Dermis blood vessel endothelial cell (primary cell): Measurements from ENCODE around the gene CHST3. TPM values are rescaled to one million over a fixed set of nuclear protein-coding genes. Genes with fewer than 3 reads are reported as not detected.

Experiments
- DNase-seq: peaks from one replicate; pipeline ENCODE4 v3.0.0; 2010
- total RNA-seq: library from RNA; depleted of rRNA; stranded (reverse); fragments of >200 nt; gene quantifications from 2 replicates; pipeline ENCODE4 v1.2.3, GENCODE V29; 2014

CHST3 gene
- total RNA-seq, 1 donor from 2014 or later, result 7.0 TPM

GRCh38 chr10:72061491-72061890 is 97.3 kb downstream of the CHST3 start:
- DNase-seq, result no peak

DNA sequence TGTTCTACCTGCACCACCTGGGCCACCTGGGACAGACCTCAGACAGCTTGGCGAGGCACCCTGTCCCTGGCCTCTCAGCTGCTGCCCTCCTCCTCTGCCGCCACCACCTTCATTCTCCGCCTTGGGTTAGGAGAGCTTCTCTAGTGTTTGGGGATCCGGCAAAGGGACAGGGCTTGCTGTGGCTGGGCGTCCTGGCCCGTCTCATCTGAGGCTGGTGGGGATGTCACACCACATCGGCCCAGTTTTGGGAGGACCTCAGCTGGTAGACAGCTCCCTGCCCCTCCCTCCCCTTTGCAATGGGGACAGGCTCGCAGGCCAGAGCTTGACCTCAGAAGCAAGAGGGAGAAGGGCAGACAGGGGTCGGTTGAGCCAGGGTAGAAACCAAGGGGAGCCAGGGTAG is 97.7 kb downstream of the CHST3 start:
- no peak for DNase-seq

DNA sequence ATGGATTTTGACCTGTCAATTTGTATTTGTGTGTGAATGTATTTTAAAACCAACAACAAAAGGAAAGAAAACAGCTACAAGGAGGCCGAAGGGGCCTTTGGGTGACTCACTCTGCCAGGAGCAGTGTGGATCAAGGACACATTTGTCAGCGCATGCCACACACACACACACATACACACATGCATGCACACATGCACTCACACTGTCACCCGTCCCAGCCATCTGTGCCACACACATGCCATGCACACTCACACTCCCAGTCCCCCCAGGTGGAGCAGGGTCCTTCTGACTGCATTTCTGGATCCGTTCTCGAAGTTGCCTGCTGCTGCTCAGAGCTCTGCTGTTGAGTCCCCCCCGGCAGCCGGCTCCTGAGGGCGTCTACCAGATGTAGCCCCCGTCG is 98.2 kb downstream of the CHST3 start:
- no peak for DNase-seq

Other genes starting within 250 kb of the CHST3 start
- gene C10orf105, start 244.6 kb upstream of the CHST3 start, total RNA-seq, result under 0.01 and 0.05 TPM in 2 replicates
- gene VSIR, start 190.9 kb upstream of the CHST3 start, total RNA-seq, result 25.1 and 42.2 TPM in 2 replicates
- gene PSAP, start 113.1 kb upstream of the CHST3 start, total RNA-seq, result 763 and 907 TPM in 2 replicates
- gene SPOCK2, start 124.2 kb downstream of the CHST3 start, total RNA-seq, result 3.5 and 6.6 TPM in 2 replicates